ENCODE results near the gene AP1M1.
A peak's percentile ranks its signal among the peaks of the same experiment; 100 is the strongest.

Gene AP1M1

DNA sequence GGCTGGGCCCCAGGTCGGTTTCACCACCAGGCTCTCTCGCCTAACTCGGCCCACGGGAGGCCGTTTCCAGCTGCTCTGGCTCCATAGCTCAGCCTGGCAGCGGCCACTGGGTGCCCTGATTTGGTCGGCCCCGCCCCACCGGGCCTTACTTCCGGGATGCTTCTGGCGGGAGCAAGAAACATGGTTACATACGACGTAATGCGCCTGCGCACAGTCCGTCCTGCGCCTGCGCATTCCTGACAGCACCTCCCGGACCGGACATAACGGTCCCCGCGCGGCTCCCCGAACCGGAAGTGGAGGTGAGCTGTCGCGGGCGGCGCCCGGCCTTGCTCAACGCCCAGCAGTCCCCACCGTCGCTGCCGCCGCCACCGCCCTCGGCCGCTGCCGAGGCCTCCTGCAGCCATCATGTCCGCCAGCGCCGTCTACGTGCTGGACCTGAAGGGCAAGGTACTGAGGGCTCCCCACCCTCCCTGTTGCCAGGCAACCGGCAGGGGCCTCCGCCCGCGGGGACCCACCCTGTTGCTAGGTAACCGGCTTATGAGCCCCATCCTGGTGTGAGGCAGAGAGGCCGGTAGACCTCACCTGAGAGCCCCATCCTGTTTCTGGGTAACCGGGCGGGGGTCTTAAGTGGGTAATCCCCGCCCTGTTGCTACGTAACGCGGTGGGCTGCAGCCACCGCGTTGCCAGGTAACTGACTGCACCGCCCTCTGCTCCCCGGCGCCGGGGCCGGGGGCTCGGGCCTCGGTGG is at the start of gene AP1M1:
AP1M1 (plus strand) TSS at position 290 of the 748 bp plus-strand sequence; CDS start at position 406, 116 bp downstream.
- Mint-ChIP-seq H3K36me3 (peaks cover 4% of the 10 kb centered on the region), H3K4me3 (peak within 1 kb of the TSS; percentile 94), H3K4me1 (peaks cover 45% of the 10 kb centered on the region), H3K27ac (peak within 1 kb of the TSS; percentile 99), H3K27me3 (no peaks in the 10 kb centered on the region), H3K9me3 (no peaks in the 10 kb centered on the region)

DNA sequence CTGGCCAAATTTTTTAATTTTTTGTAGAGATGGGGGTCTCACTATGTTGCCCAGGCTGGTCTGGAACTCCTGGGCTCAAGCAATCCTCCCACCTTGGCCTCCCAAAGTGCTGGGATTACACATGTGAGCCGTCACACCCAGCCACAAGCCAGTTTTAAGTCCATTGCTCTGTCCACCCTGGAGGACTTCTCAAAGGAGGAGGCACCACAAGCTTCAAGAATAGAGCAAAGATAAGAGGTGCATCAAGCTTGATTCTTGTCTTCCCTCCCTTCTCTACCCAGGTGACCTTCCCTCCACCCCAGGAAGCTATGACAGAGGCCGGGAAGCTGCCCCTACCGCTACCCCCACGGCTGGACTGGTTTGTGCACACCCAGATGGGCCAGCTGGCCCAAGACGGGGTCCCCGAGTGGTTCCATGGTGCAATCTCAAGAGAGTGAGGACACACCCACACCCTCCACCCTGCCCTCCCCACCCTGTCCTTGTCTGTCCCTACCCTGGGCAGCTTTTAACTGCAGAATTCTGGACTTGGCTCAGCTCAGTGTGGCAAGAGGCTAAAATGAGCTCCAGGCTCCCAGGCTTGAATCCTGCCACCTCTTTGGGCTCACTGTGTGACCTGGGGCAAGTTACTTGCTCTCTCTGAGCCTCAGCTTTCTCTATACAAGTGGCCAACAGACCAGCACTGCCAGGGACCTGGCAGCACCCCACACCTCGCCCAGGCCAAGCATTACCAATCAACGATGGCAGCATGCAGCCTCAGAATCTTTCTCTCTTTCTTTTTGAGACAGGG is 49.1 kb upstream of the AP1M1 start:
- H3K9me3 Mint-ChIP-seq, result no peaks in the 10 kb centered on the region
- peak overlapping the region; percentile 41 for H3K27ac Mint-ChIP-seq
- no peaks in the 10 kb centered on the region for H3K36me3 Mint-ChIP-seq
- H3K4me3 Mint-ChIP-seq, result no peak overlapping the region
- H3K27me3 Mint-ChIP-seq, result no peaks in the 10 kb centered on the region
- H3K4me1 Mint-ChIP-seq, result peaks cover 26% of the 10 kb centered on the region

DNA sequence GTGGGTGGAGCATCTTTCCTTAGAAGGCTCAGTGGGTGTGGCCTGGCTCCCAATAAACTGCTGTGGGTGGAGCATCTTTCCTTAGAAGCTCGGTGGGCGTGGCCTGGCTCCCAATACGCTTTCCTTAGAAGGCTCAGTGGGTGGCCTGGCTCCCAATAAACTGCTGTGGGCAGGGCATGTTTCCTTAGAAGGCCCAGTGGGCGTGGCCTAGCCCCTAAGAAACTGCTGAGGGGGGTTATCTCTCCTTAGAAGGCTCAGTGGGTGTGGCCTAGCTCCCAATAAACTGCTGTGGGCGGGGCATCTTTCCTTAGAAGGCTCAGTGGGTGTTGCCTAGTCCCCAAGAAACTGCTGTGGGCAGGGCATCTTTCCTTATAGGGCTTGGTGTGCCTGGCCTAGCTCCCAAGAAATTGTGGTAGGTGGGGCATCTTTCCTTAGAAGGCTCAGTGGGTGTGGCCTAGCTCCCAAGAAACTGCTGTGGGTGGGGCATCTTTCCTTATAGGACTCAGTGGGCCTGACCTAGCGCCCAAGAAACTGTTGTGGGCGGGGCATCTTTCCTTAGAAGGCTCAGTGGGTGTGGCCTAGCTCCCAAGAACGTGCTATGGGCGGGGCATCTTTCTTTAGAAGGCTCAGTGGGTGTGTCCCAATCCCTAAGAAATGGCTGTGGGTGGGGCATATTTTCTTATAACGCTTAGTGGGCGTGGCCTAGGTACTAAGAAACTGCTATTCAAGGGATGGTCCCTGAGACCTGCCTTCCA is 44.0 kb upstream of the AP1M1 start:
- Mint-ChIP-seq H3K4me1 (no peaks in the 10 kb centered on the region), H3K4me3 (no peak overlapping the region), H3K36me3 (peaks cover 6% of the 10 kb centered on the region), H3K9me3 (no peaks in the 10 kb centered on the region), H3K27me3 (no peaks in the 10 kb centered on the region), H3K27ac (no peak overlapping the region)

DNA sequence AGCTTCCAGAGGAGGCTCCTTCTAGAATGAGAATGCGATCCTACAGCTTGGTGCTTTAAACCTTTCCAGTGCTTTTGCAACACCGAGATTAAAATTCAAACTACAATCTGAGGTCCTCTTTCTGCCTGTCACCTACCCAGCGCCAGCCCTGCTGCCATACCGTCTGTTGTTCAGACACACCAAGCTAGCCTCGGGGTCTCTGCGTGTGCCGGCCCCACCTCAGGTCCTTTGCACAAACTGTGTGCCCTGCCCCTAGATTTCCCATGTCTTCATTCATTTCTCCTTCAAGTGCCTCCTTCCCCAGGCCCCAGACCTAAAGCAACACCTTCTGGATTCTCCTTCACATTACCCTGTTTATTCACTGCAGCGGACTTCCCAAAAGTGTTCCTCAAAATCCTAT is 43.2 kb upstream of the AP1M1 start:
- Mint-ChIP-seq H3K4me1 (no peaks in the 10 kb centered on the region), H3K4me3 (no peak overlapping the region), H3K36me3 (peaks cover 6% of the 10 kb centered on the region), H3K27ac (no peak overlapping the region), H3K9me3 (no peaks in the 10 kb centered on the region), H3K27me3 (no peaks in the 10 kb centered on the region)

DNA sequence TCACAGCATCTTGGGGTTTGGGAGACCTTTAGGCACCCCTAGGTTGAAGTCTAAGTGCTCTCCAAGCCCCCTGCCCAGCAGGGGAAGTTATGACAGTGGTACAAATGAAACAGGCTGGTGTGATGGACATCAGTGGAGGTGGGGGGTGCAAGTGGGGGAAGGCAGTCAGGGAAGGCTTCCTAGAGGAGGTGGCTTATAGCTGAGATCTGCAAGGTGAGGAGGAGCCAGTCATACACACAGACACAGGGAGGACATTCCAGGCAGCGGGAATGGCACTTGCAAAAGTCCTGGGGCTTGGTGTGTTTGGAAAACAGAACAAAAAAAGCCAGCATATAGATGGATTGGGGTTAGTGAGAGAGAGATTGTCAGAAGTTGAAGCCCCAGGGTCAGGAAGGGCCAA is 42.6 kb upstream of the AP1M1 start:
- H3K36me3 Mint-ChIP-seq, result peaks cover 6% of the 10 kb centered on the region
- no peaks in the 10 kb centered on the region for H3K4me1 Mint-ChIP-seq
- no peaks in the 10 kb centered on the region for H3K27me3 Mint-ChIP-seq
- H3K9me3 Mint-ChIP-seq, result no peaks in the 10 kb centered on the region
- H3K4me3 Mint-ChIP-seq, result no peak overlapping the region
- H3K27ac Mint-ChIP-seq, result peak overlapping the region; percentile 30

DNA sequence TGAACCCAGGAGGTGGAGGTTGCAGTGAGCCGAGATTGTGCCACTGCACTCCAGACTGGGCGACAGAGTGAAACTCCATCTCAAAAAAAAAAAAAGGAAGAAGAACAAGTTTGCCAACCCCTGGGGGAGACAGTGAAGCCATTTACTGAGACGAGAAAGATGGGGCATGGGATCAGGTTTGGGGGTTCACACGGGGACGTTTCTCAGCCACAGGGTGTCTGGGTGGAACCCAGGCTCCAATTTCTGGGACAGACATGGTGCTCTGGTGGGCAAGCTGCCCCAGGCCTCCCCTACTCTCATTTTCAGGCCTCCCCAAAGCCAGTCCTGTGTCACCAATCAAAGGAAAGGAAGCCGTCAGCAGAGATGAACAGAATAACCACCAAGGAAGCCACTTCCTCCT is 40.8 kb upstream of the AP1M1 start:
- Mint-ChIP-seq H3K9me3 (no peaks in the 10 kb centered on the region), H3K27ac (no peak overlapping the region), H3K36me3 (peaks cover 6% of the 10 kb centered on the region), H3K4me1 (peaks cover 11% of the 10 kb centered on the region), H3K27me3 (no peaks in the 10 kb centered on the region), H3K4me3 (no peak overlapping the region)

DNA sequence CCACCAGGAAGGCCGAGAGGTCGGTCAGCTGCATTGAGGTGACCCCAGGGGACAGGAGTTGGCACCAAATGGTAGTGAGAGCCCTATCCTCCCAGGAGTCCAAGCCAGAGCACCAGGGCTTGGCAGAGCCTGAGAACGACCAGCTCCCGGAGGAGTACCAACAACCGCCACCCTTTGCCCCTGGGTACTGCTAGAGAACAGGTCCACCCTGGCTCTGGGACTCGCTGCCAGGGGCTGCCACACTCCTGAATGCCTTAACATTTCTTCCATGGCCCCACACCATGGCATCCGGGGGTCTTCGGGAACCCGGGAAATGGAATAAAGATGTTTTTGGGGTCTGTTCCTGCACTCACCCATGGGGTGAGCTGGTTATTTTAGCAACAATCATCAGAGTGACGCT is 40.1 kb upstream of the AP1M1 start:
- Mint-ChIP-seq H3K27ac (no peak overlapping the region), H3K4me1 (peaks cover 11% of the 10 kb centered on the region), H3K4me3 (no peak overlapping the region), H3K27me3 (no peaks in the 10 kb centered on the region), H3K9me3 (no peaks in the 10 kb centered on the region), H3K36me3 (peaks cover 6% of the 10 kb centered on the region)

DNA sequence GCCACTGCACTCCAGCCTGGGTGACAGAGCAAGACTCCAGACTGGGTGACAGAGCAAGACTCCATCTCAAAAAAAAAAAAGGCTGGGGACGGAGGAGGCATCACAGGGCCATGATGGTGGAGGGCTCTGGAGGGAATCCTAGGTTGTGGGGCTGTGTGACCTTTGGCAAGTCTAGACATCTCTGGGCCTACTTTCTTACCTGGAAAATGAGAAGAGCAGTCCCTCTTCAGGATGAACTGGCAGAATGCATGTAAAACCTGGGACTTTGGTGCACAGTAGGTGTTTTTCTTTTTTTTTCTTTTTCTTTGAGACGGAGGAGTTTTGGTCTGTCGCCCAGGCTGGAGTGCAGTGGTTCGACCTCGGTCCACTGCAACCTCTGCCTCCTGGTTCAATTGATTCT is 38.1 kb upstream of the AP1M1 start:
- Mint-ChIP-seq H3K36me3 (peaks cover 6% of the 10 kb centered on the region), H3K4me3 (no peak overlapping the region), H3K4me1 (peaks cover 11% of the 10 kb centered on the region), H3K9me3 (no peaks in the 10 kb centered on the region), H3K27me3 (no peaks in the 10 kb centered on the region), H3K27ac (no peak overlapping the region)

DNA sequence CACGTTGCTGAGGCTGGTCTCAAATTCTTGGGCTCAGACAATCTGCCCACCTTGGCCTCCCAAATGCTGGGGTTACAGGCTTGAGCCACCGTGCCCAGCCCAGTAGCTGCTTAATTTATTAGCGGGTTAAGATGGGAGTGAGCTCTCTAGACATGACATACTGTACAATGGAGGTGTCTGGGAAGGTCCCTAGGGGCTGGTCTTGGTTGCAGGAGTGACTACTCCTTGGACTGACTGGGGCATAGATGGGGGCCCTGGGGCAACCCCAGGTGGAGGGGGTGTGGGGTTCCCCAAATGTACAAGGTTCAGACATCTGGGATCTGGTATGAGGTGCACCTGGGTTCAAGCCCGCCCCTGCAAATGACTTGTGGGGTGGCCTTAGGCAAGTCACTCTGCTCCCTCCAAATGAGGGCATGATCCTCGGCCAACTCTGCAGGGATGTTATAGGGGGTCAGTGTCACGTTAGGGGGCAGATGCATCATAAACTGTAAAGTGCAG is 37.2 kb upstream of the AP1M1 start:
- H3K4me3 Mint-ChIP-seq, result no peak overlapping the region

DNA sequence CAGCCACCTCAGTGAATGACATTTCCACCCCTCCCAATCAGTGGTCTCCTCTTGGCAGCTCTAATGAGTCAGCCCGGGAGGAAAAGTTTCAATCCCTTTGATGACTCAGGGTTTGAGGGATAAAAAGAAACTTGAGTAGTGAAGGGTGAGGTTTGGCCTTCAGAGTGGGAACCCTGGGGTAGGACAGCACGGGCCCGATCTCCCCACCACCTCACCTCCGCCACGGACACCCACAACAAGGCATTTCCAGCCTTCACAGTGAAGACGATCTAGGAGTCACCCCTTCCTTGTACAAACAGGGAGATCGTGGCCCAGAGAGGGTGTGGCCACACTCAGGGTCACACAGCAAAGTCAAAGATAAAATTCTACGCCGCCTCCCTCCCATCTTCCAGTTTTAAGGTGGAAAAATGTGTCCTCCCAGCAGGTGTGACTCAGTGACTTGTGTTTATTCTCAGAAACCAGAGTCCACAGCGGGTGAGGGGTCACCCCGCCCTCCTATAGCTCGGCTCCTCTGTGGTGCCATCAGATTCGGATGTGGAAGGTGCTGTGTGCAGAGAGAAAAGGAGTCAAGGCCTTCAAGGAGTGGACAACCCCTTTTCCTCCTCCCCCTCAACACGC is 36.7 kb upstream of the AP1M1 start:
- Mint-ChIP-seq H3K27me3 (no peaks in the 10 kb centered on the region), H3K9me3 (no peaks in the 10 kb centered on the region), H3K4me3 (no peak overlapping the region), H3K4me1 (peaks cover 11% of the 10 kb centered on the region), H3K36me3 (peaks cover 2% of the 10 kb centered on the region), H3K27ac (no peak overlapping the region)

More for the DNA sequence above, 37.2 kb upstream of the AP1M1 start:
- H3K9me3 Mint-ChIP-seq, result no peaks in the 10 kb centered on the region
- peaks cover 11% of the 10 kb centered on the region for H3K4me1 Mint-ChIP-seq
- no peaks in the 10 kb centered on the region for H3K27me3 Mint-ChIP-seq
- no peak overlapping the region for H3K27ac Mint-ChIP-seq
- peaks cover 2% of the 10 kb centered on the region for H3K36me3 Mint-ChIP-seq

DNA sequence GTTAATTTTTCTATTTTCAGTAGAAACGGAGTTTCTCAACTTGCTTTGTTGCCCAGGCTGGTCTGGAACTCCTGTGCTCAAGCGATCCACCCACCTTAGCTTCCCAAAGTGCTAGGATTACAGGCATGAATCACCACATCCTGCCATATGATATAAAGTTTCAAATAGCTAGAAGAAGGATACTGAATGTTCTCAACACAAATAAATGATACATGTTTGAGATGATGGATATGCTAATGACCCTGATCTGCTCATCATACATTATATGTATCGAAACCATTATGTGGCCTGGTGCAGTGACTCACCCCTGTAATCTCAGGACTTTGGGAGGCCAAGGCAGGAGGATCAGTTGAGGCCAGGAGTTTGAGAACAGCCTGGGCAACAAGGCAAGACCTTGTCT is 35.9 kb upstream of the AP1M1 start:
- Mint-ChIP-seq H3K4me3 (no peak overlapping the region), H3K27me3 (no peaks in the 10 kb centered on the region), H3K9me3 (no peaks in the 10 kb centered on the region), H3K36me3 (peaks cover 2% of the 10 kb centered on the region), H3K4me1 (peaks cover 11% of the 10 kb centered on the region), H3K27ac (no peak overlapping the region)

DNA sequence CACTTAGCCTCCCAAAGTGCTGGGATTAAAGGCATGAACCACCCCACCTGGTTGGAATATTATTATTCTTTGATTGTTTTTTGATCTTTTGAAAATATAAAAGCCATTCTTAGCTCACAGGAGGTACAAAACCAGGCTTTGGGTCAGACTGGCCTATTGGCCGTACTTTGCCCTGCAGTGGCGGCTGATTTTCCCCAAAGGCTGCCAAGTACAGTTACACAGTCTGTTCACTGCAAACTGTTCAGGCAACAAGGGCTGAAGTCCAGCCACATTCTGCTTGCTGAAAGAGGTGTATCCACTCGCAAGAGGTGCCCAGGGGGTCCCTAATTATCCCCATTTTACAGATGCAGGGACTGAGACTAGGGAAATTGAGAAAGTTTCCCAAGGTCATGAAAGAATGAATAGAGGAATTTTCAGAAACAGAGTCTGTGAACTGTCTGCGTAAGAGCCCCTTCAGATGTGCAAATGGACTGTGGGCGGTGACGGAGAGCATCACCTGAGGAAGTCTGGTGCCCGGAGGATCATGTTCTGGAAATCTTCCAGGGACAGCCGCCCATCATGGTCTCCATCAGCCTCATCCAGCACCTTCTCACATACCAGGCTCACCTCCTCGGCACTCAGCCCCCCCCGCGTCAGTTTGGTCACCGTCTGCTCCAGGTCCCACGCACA is 33.4 kb upstream of the AP1M1 start:
- no peaks in the 10 kb centered on the region for H3K36me3 Mint-ChIP-seq
- no peaks in the 10 kb centered on the region for H3K9me3 Mint-ChIP-seq
- no peaks in the 10 kb centered on the region for H3K27me3 Mint-ChIP-seq
- no peak overlapping the region for H3K27ac Mint-ChIP-seq
- H3K4me1 Mint-ChIP-seq, result peaks cover 11% of the 10 kb centered on the region
- H3K4me3 Mint-ChIP-seq, result no peak overlapping the region

DNA sequence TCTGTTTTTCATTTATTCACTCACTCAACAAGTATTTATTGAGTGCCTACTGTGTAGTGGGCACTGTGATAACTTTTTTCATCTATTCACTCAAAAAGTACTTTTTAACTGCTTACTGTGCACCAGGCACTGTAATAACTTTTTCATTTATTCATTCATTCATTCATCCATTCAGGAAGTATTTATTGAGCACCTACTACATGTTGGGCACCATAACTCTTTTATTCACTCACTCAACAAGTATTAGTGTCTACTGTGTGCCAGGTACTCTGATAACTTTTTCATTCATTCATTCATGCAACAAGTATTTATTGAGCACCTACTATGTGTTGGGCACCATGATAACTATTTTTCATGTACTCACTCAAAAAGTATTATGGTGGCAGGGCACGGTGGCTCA is 31.3 kb upstream of the AP1M1 start:
- H3K4me3 Mint-ChIP-seq, result no peak overlapping the region
- no peak overlapping the region for H3K27ac Mint-ChIP-seq
- H3K4me1 Mint-ChIP-seq, result peaks cover 3% of the 10 kb centered on the region
- no peaks in the 10 kb centered on the region for H3K27me3 Mint-ChIP-seq
- no peaks in the 10 kb centered on the region for H3K9me3 Mint-ChIP-seq
- H3K36me3 Mint-ChIP-seq, result no peaks in the 10 kb centered on the region

DNA sequence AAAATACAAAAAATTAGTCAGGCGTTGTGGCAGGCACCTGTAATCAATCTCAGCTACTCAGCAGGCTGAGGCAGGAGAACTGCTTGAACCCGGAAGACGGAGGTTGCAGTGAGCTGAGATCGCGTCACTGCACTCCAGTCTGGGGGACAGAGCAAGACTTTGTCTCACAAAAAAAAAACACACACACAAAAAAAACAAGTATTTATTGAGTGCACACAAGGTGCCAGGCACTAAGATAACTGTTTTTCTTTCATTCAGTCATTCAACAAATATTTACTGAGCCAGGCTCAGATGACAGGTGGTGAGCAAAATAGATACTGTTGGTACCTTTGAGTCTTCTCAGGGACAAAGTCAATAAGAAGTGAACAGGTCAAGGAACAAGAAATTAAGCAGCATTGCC is 30.7 kb upstream of the AP1M1 start:
- no peak overlapping the region for H3K27ac Mint-ChIP-seq
- no peaks in the 10 kb centered on the region for H3K9me3 Mint-ChIP-seq
- H3K4me1 Mint-ChIP-seq, result no peaks in the 10 kb centered on the region
- no peaks in the 10 kb centered on the region for H3K36me3 Mint-ChIP-seq
- no peaks in the 10 kb centered on the region for H3K27me3 Mint-ChIP-seq
- H3K4me3 Mint-ChIP-seq, result no peak overlapping the region

Measured in activated naive CD4-positive, alpha-beta T cell treated with anti-CD3 and anti-CD28 coated beads, Interleukin-2, amount 50 U/mL, for 24 hours (primary cell).